Mesendoderm (in vitro differentiated cells): ENCODE results near the gene FCN3.

Source experiments
- DNase-seq: peaks from one replicate; pipeline ENCODE4 v3.0.0; 2013
- H2AK5ac ChIP-seq: 2 replicates; pipeline ENCODE4 v1.6.1; 2013; ENCODE audit warnings: low read length, inconsistent platforms
- H2BK120ac ChIP-seq: 2 replicates; pipeline ENCODE4 v1.6.1; 2013; ENCODE audit warnings: low read depth, mild to moderate bottlenecking, low read length, moderate library complexity, mixed read lengths
- H2BK15ac ChIP-seq: replicated peaks from 2 replicates; pipeline ENCODE4 v1.6.1; 2013; ENCODE audit warnings: low read depth, mild to moderate bottlenecking, moderate library complexity
- H2BK5ac ChIP-seq: 2 replicates; pipeline ENCODE4 v1.6.1; 2013; ENCODE audit warnings: low read length, inconsistent platforms
- H3K18ac ChIP-seq: 2 replicates; pipeline ENCODE4 v1.6.1; 2013; ENCODE audit warnings: mild to moderate bottlenecking, low read length, mixed read lengths
- H3K23ac ChIP-seq: one replicate; pipeline ENCODE4 v1.6.1; 2013; ENCODE audit warnings: low read length
- H3K27ac ChIP-seq: 2 replicates; pipeline ENCODE4 v1.5.1; 2013; ENCODE audit warnings: low read depth, mild to moderate bottlenecking, inconsistent platforms, low read length, moderate library complexity
- H3K27me3 ChIP-seq: 2 replicates; pipeline ENCODE4 v1.6.1; 2013; ENCODE audit warnings: low read length, control low read depth, mild to moderate bottlenecking, inconsistent platforms; ENCODE audit not compliant: insufficient read depth, poor library complexity
- H3K36me3 ChIP-seq: 2 replicates; pipeline ENCODE4 v1.6.1; 2013; ENCODE audit warnings: low read length, inconsistent platforms; ENCODE audit not compliant: control insufficient read depth, insufficient read depth
- H3K4ac ChIP-seq: one replicate; pipeline ENCODE4 v1.6.1; 2013; ENCODE audit warnings: low read depth, mild to moderate bottlenecking, low read length, moderate library complexity
- H3K4me1 ChIP-seq: 2 replicates; pipeline ENCODE4 v1.6.1; 2013; ENCODE audit warnings: low read depth, low read length, inconsistent platforms; ENCODE audit not compliant: control insufficient read depth
- H3K4me2 ChIP-seq: 2 replicates; pipeline ENCODE4 v1.6.1; 2013; ENCODE audit warnings: low read length
- H3K4me3 ChIP-seq: 2 replicates; pipeline ENCODE4 v1.5.1; 2013; ENCODE audit warnings: mild to moderate bottlenecking, low read length
- H3K56ac ChIP-seq: one replicate; pipeline ENCODE4 v1.6.1; 2013; ENCODE audit warnings: low read length
- H3K79me1 ChIP-seq: 2 replicates; pipeline ENCODE4 v1.6.1; 2013; ENCODE audit warnings: low read length, inconsistent platforms
- H3K79me2 ChIP-seq: 2 replicates; pipeline ENCODE4 v1.6.1; 2013; ENCODE audit warnings: mild to moderate bottlenecking, low read length; ENCODE audit not compliant: control insufficient read depth, insufficient read depth
- H3K9ac ChIP-seq: 2 replicates; pipeline ENCODE4 v1.6.1; 2013; ENCODE audit warnings: low read length, inconsistent platforms
- H4K5ac ChIP-seq: one replicate; pipeline ENCODE4 v1.6.1; 2013; ENCODE audit warnings: low read length
- H4K8ac ChIP-seq: one replicate; pipeline ENCODE4 v1.6.1; 2013; ENCODE audit warnings: low read depth, mild to moderate bottlenecking, control low read depth, low read length, moderate library complexity
- WGBS: extraction: QIAGEN DNeasy Blood & Tissue Kit; methylation state at CpG from one replicate; pipeline ENCODE4 v1.1.7; 2013; ENCODE audit warnings: low lambda C conversion rate, missing lambda C conversion rate; ENCODE audit not compliant: insufficient coverage; ENCODE audit errors: extremely low coverage; 5-methylcytosine and 5-hydroxymethylcytosine counted together

FCN3 gene

GRCh38 chr1:27339213-27339612 lies 35.4 kb downstream of the FCN3 start:
- Histone ChIP-seq H3K79me1 (no peaks in the 10 kb centered on the region), H3K23ac (no peak overlapping the region), H3K9ac (no peak overlapping the region), H3K4me3 (no peak overlapping the region), H3K4me1 (peaks cover 5% of the 10 kb centered on the region), H3K27ac (no peak overlapping the region), H4K5ac (no peak overlapping the region), H3K36me3 (peaks cover under 1% of the 10 kb centered on the region), H3K79me2 (no peaks in the 10 kb centered on the region), H2BK5ac (no peak overlapping the region), H3K56ac (peak overlapping the region; percentile 22), H3K18ac (no peak overlapping the region), H2BK15ac (no peak overlapping the region), H2AK5ac (no peak overlapping the region), H3K4ac (no peak overlapping the region), H3K4me2 (no peak overlapping the region), H4K8ac (no peak overlapping the region), H3K27me3 (no peaks in the 10 kb centered on the region), H2BK120ac (no peak overlapping the region)
- no peak for DNase-seq
- no CpG with 5 or more reads among the region's 5 CpGs for WGBS

- no peaks in the 10 kb centered on the region for H3K79me1 ChIP-seq
- H3K27ac ChIP-seq = no peak overlapping the region
Measured at GRCh38 chr1:27338751-27339150, 35.9 kb downstream of the FCN3 start.

GRCh38 chr1:27336756-27337155 lies 37.9 kb downstream of the FCN3 start:
- no peak overlapping the region for H3K9ac ChIP-seq
- H3K56ac ChIP-seq = no peak overlapping the region
- no peak overlapping the region for H3K27ac ChIP-seq
- no peaks in the 10 kb centered on the region for H3K79me1 ChIP-seq
- no peaks in the 10 kb centered on the region for H3K79me2 ChIP-seq
- no peak overlapping the region for H2BK5ac ChIP-seq
- no peak overlapping the region for H2BK15ac ChIP-seq
- DNase-seq = no peak
- no CpG with 5 or more reads among the region's 5 CpGs for WGBS
- peaks cover 2% of the 10 kb centered on the region for H3K4me1 ChIP-seq
- no peak overlapping the region for H4K5ac ChIP-seq
- no peaks in the 10 kb centered on the region for H3K27me3 ChIP-seq
- no peak overlapping the region for H3K4me3 ChIP-seq
- no peak overlapping the region for H3K18ac ChIP-seq
- H2BK120ac ChIP-seq = no peak overlapping the region
- no peak overlapping the region for H3K23ac ChIP-seq
- H4K8ac ChIP-seq = no peak overlapping the region
- peaks cover 5% of the 10 kb centered on the region for H3K36me3 ChIP-seq
- no peak overlapping the region for H3K4me2 ChIP-seq
- H2AK5ac ChIP-seq = no peak overlapping the region
- no peak overlapping the region for H3K4ac ChIP-seq

More at GRCh38 chr1:27338751-27339150, 35.9 kb downstream of the FCN3 start:
- no peak overlapping the region for H3K4ac ChIP-seq
- H3K4me2 ChIP-seq = no peak overlapping the region
- no peak overlapping the region for H3K23ac ChIP-seq
- peak overlapping the region; percentile 8 for H3K9ac ChIP-seq
- peak overlapping the region; percentile 22 for H3K56ac ChIP-seq
- no peak overlapping the region for H2BK5ac ChIP-seq
- WGBS = no CpG with 5 or more reads among the region's 6 CpGs
- peaks cover 5% of the 10 kb centered on the region for H3K4me1 ChIP-seq
- H3K27me3 ChIP-seq = no peaks in the 10 kb centered on the region
- H3K4me3 ChIP-seq = no peak overlapping the region
- H3K18ac ChIP-seq = no peak overlapping the region
- no peak overlapping the region for H4K8ac ChIP-seq
- H2AK5ac ChIP-seq = no peak overlapping the region
- DNase-seq = no peak
- H2BK120ac ChIP-seq = no peak overlapping the region
- H3K79me2 ChIP-seq = no peaks in the 10 kb centered on the region
- H3K36me3 ChIP-seq = peaks cover 4% of the 10 kb centered on the region
- no peak overlapping the region for H2BK15ac ChIP-seq
- no peak overlapping the region for H4K5ac ChIP-seq

GRCh38 chr1:27335506-27336422 lies 38.9 kb downstream of the FCN3 start:
- Histone ChIP-seq H3K27ac (no peak overlapping the region), H3K4me3 (no peak overlapping the region), H4K5ac (no peak overlapping the region), H3K56ac (no peak overlapping the region), H3K4me2 (no peak overlapping the region), H3K79me1 (no peaks in the 10 kb centered on the region), H3K4me1 (peaks cover 2% of the 10 kb centered on the region), H2BK120ac (no peak overlapping the region), H3K79me2 (no peaks in the 10 kb centered on the region), H3K9ac (no peak overlapping the region), H2AK5ac (no peak overlapping the region), H2BK15ac (no peak overlapping the region), H2BK5ac (no peak overlapping the region), H3K36me3 (peaks cover 5% of the 10 kb centered on the region), H3K23ac (no peak overlapping the region), H3K4ac (no peak overlapping the region), H4K8ac (no peak overlapping the region), H3K18ac (no peak overlapping the region), H3K27me3 (no peaks in the 10 kb centered on the region)
- no peak for DNase-seq
- no CpG with 5 or more reads among the region's 17 CpGs for WGBS

GRCh38 chr1:27333717-27334279 lies 40.8 kb downstream of the FCN3 start:
- Histone ChIP-seq H2AK5ac (no peak overlapping the region), H3K18ac (no peak overlapping the region), H3K79me2 (peaks cover 1% of the 10 kb centered on the region), H3K56ac (no peak overlapping the region), H3K79me1 (peaks cover 1% of the 10 kb centered on the region), H3K4me3 (no peak overlapping the region), H3K4me2 (no peak overlapping the region), H3K4ac (no peak overlapping the region), H3K23ac (no peak overlapping the region), H3K27me3 (no peaks in the 10 kb centered on the region), H3K4me1 (no peaks in the 10 kb centered on the region), H2BK15ac (no peak overlapping the region), H2BK5ac (no peak overlapping the region), H3K27ac (no peak overlapping the region), H3K9ac (no peak overlapping the region), H4K5ac (no peak overlapping the region), H2BK120ac (no peak overlapping the region), H3K36me3 (peaks cover 5% of the 10 kb centered on the region), H4K8ac (no peak overlapping the region)
- DNase-seq = no peak
- WGBS = no CpG with 5 or more reads among the region's 17 CpGs
